ENCODE results near the gene SLC35B1. TPM values are rescaled to one million over a fixed set of nuclear protein-coding genes. Genes with fewer than 3 reads are reported as not detected.

Gene SLC35B1
- total RNA-seq, 4 donors from 2014 or later = 23.5 to 73.3 (median 56.2) TPM

DNA sequence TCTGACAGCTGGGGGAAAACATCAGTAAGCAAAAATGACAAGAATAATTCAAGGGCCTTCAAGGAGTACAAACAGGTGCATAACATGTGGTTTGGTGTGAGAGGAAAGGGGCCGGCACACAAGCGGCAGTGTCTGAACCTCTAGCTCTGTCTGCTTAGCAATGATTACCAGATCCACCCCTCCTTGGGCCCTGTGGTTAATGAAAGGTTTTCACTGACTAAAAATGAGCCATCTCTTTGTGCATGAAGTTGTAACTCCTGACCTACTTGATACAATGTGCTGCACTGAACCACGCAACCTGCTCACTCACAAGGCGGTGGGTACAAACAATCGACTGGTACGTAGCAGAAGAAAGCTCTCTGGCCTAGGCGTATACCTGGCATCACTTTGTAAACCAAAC is 41.0 kb upstream of the SLC35B1 start:
- in situ Hi-C loops (cut with MboI; ENCODE audit: low pct_ligation_motif_present in 1 of 4, low pct_unique_long_range_greater_than_20kb in 1 of 4, low sequenced_read_pairs in 3 of 4) = no loop called here
- Histone ChIP-seq H3K9me3 (no peaks in the 10 kb centered on the region), H3K4me3 (no peak overlapping the region), H3K27me3 (no peaks in the 10 kb centered on the region), H3K4me1 (peaks cover 0 to 28% (median 4%) of the 10 kb centered on the region in 4 donors), H3K36me3 (no peaks in the 10 kb centered on the region), H3K27ac (peak overlapping the region; percentile 62 to 71 (median 64))
- TF ChIP-seq POLR2AphosphoS5 (IDR thresholded peaks at IDR 0.05) (peak in 1 of 3 donors; percentile 32), EP300 (IDR thresholded peaks at IDR 0.05; ENCODE audit: low read depth) (no peak), POLR2A (IDR thresholded peaks at IDR 0.05) (no peak)
- TF ChIP-seq, protein P1, sequence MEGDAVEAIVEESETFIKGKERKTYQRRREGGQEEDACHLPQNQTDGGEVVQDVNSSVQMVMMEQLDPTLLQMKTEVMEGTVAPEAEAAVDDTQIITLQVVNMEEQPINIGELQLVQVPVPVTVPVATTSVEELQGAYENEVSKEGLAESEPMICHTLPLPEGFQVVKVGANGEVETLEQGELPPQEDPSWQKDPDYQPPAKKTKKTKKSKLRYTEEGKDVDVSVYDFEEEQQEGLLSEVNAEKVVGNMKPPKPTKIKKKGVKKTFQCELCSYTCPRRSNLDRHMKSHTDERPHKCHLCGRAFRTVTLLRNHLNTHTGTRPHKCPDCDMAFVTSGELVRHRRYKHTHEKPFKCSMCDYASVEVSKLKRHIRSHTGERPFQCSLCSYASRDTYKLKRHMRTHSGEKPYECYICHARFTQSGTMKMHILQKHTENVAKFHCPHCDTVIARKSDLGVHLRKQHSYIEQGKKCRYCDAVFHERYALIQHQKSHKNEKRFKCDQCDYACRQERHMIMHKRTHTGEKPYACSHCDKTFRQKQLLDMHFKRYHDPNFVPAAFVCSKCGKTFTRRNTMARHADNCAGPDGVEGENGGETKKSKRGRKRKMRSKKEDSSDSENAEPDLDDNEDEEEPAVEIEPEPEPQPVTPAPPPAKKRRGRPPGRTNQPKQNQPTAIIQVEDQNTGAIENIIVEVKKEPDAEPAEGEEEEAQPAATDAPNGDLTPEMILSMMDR (IDR thresholded peaks at IDR 0.05) = no peak
- 73 to 85% methylated on average over 5 to 7 of the region's 7 CpGs for WGBS, 2 donors (ENCODE audit: low coverage in 1 of 2)
- peak; percentile 61 for DNase-seq
- intact Hi-C loops (cut with DNase I; ENCODE audit: low total_unique reads) = no loop called here

DNA sequence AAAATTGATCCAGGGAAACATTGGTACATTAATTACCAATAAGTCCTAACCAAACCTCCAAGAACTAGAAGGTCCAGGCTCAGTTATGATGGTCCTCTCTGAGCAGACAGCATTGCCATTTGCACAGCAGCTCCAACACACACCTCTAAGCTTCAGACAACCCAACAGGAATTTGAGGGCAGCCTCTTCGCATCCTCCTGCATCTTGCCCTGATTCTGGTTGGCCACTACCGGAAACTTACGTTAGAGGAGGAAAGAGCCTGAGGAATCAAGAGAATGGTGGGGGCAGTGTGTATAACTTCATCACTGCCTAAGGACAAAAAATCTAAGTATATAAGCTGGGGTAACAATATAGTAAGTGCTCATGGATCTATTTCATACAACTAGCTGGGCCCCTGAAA is 40.5 kb upstream of the SLC35B1 start:
- H3K27me3 ChIP-seq = no peaks in the 10 kb centered on the region
- no peak overlapping the region for H3K4me3 ChIP-seq
- intact Hi-C loops (cut with DNase I; ENCODE audit: low total_unique reads) (no loop called here), in situ Hi-C loops (cut with MboI; ENCODE audit: low pct_ligation_motif_present in 1 of 4, low pct_unique_long_range_greater_than_20kb in 1 of 4, low sequenced_read_pairs in 3 of 4) (no loop called here)
- WGBS, 2 donors (ENCODE audit: low coverage in 1 of 2) = 77% methylated on average over 3 of the region's 3 CpGs; no CpG with 5 or more reads in 1 of the 2 donors
- H3K4me1 ChIP-seq = peaks cover under 1 to 28% (median 5%) of the 10 kb centered on the region in 4 donors
- no peaks in the 10 kb centered on the region for H3K9me3 ChIP-seq
- TF ChIP-seq POLR2AphosphoS5 (IDR thresholded peaks at IDR 0.05) (no peak), POLR2A (IDR thresholded peaks at IDR 0.05) (no peak), EP300 (IDR thresholded peaks at IDR 0.05; ENCODE audit: low read depth) (no peak)
- TF ChIP-seq, protein P1 (IDR thresholded peaks at IDR 0.05) = no peak
- DNase-seq = no peak
- no peaks in the 10 kb centered on the region for H3K36me3 ChIP-seq
- H3K27ac ChIP-seq = peak overlapping the region; percentile 62 to 71 (median 64)

DNA sequence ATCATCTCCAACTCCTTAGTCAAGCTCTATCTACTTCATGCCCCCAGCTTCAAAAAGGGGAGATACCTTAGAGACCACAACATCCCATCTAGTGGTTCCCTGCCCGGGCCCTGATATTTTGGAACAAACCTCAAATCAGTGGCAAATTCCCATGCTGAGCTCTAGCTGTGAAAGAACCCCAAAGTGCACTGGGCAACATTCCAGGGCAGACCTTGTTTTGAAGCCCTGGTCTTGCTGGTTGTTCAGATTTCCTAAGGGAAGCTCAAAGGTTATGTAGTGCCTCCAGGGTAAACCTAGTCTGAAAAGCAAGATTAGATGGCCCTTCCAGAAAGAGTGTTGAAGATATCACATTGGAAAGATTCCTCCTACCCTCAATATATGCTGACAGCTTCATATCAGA is 39.9 kb upstream of the SLC35B1 start:
- 69% methylated on average over 1 of the region's 1 CpG; no CpG with 5 or more reads in 1 of the 2 donors for WGBS, 2 donors (ENCODE audit: low coverage in 1 of 2)
- intact Hi-C loops (cut with DNase I; ENCODE audit: low total_unique reads) (no loop called here), in situ Hi-C loops (cut with MboI; ENCODE audit: low pct_ligation_motif_present in 1 of 4, low pct_unique_long_range_greater_than_20kb in 1 of 4, low sequenced_read_pairs in 3 of 4) (no loop called here)
- Histone ChIP-seq H3K36me3 (no peaks in the 10 kb centered on the region), H3K27ac (peak overlapping the region; percentile 62 to 71 (median 64)), H3K9me3 (no peaks in the 10 kb centered on the region), H3K4me3 (no peak overlapping the region), H3K27me3 (no peaks in the 10 kb centered on the region), H3K4me1 (peaks cover 7 to 33% (median 11%) of the 10 kb centered on the region in 4 donors)
- TF ChIP-seq POLR2AphosphoS5 (IDR thresholded peaks at IDR 0.05) = no peak
- TF ChIP-seq POLR2A (IDR thresholded peaks at IDR 0.05) = no peak
- TF ChIP-seq, protein P1 (IDR thresholded peaks at IDR 0.05) = no peak
- TF ChIP-seq EP300 (IDR thresholded peaks at IDR 0.05; ENCODE audit: low read depth) = no peak
- DNase-seq = no peak

DNA sequence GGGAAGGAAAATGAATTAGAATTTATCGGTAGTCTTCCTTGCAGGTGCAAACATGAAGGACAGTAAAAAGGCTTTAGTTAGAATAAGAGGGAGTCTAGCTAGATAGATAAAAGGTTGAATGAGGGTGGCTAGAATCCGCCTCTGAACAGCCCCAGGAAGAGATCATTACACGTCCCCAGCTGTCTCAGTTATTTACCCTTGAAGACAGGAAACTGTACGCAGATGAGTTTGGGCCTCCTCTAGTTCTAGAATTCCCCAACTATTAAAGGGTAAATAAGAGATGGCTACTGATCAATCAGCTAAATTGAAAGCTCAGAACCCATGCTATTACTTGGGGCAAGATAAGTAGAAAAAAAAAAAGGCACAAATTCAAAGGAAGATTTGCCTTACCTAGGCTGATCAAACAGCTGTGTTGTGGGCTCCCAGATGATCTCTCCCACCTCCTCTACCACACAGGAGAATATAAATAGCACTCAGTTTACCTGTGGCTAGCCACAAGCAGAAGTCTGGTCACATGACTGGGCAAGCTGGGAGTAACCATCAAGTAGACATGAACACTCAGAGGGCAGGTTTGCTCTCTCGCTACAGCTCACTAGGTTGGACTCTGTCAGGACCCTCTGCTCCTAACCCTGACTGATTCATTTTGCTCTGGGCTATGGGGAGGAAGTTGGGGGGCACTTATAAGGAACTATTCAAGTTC is 39.2 kb upstream of the SLC35B1 start:
- Histone ChIP-seq H3K4me3 (peak overlapping the region in 1 of 4 donors; percentile 21), H3K27me3 (no peaks in the 10 kb centered on the region), H3K27ac (peak overlapping the region; percentile 62 to 71 (median 64)), H3K9me3 (no peaks in the 10 kb centered on the region), H3K4me1 (peaks cover 13 to 40% (median 18%) of the 10 kb centered on the region in 4 donors), H3K36me3 (no peaks in the 10 kb centered on the region)
- WGBS, 2 donors (ENCODE audit: low coverage in 1 of 2) = 56 to 76% methylated on average over 2 to 5 of the region's 5 CpGs
- in situ Hi-C loops (cut with MboI; ENCODE audit: low pct_ligation_motif_present in 1 of 4, low pct_unique_long_range_greater_than_20kb in 1 of 4, low sequenced_read_pairs in 3 of 4) = no loop called here
- TF ChIP-seq POLR2A (IDR thresholded peaks at IDR 0.05) (no peak), POLR2AphosphoS5 (IDR thresholded peaks at IDR 0.05) (peak in 1 of 3 donors; percentile 28)
- intact Hi-C loops (cut with DNase I; ENCODE audit: low total_unique reads) = no loop called here
- DNase-seq = peak; percentile 57
